IPS DF 19.7 (cell line): Measurements from ENCODE around the gene LOX.

Experiments used
- DNase-seq: peaks from one replicate; pipeline ENCODE4 v3.0.0-alpha.2; 2013; ENCODE audit warnings: low read depth, low spot score

Gene LOX

DNA sequence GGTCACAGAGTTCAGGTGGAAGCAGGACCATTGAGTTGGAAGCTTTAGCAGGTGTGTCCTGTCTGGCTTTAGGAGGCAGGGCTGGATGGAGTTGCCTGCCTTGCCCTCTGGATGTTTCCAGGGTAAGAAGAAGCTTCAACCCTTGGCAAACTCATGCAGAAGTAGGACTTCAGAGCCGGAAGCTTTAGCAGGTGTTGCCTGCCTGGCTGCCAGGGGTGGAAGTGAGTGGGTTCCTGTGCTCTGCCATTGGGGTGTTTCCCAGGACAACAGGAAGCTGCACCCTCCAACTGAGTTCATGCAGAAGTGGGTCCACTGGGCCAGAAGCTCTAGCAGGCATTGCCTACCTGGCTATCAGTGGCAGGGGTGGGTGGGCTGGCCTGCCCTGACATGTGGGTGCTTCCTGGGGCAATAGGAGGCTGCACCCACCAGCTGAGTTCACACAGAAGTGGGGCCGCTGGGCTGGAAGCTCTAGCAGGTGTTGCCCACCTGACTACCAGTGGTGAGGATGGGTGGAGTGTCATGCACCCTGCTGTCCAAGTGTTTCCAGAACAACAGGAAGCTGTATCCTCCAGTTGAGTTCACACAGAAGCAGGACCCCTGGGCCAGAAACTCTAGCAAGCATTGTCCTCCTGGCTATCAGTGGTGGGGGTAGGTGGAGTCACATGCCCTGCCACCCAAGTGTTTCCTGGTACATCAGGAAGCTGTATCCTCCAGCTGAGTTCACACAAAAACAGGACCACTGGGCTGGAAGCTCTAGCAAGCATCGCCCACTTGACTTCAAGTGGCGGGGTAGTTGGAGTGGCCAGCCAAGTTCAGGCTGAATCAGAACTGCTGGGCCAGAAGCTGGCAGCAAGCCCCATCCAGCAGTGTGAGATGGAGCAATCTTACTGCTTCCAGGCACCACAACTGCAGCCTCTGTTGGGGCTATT, 24.6 kb downstream of the LOX start:
- DNase-seq = no peak

DNA sequence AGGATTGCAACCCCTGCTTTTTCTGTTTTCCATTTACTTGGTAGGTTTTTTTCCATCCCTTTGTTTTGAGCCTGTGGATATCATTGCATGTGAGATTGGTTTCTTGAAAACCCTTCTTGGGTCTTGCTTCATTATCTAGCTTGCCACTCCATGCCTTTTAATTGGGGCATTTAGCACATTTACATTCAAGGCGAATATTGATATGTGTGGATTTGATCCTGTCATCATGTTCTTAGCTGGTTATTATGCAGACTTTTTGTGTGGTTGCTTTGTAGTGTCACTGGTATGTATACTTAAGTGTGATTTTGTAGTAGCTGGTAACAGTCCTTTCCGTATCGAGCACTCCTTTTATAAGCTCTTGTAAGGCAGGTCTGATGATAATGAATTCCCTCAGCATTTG, 26.5 kb downstream of the LOX start:
- DNase-seq = no peak

DNA sequence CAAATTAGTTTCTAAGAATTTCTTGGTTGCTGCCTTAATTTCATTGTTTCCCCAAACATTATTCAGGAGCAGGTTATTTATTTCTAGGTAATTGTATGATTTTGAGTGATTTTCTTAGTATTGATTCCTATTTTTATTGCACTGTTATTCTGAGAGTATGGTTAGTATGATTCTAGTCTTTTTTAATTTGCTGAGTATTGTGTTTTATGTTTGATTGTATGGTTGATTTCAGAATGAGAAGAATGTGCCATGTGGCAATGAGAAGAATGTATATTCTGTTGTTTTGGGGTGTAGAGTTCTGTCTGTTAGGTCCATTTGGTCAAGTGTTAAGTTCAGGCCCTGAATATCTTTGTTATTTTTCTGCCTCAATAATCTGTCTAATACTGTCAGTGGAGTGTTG, 27.1 kb downstream of the LOX start:
- DNase-seq = no peak

DNA sequence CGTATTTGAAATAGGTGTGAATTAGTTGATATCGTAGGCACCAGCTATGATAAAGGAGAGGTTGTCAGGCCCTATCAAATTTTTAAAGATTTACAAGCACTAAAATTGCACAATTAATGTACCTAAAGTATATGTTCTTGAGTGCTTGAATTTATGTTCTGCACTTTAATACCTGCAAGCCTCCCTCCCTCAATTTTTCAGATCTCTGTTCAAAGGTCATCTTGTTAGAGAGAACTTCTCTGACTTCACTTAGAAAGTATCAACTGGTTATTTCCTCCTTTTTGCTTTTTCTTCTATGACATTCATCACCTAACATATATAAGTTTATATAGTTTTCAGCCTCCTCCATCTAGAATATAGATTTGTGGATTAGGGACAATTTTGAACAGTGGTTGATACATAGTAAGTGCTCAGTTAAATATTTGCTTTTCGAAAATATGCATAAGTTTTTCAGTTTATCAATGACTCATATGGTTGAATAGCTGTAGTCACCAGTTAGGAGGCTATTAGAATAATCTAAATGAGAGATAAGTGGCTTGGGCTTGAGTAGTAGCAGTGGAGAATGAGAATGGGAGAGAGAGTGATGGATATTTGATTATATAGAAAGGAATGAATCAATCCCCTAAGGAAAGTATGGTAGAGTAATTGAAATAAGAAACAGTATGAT, 37.3 kb downstream of the LOX start:
- DNase-seq = no peak

DNA sequence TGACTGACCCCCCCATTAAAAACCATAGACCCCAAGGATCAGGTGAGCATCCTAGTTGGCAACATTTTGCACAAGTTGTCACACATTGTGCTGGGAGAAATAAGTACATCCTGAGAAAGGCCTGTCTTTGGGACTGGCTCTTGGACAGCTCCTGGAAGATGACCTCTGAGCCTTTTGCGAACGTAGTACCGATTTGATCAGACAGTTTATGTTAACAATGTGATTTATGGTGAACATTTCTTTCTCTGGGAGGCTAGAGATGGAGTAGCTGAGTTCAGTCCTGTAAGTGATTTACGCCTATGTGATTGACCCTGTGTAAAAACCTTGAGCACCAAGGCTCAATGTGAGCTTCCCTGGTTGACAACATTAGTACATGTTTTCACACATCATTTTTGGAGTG, 41.7 kb downstream of the LOX start:
- DNase-seq = no peak

DNA sequence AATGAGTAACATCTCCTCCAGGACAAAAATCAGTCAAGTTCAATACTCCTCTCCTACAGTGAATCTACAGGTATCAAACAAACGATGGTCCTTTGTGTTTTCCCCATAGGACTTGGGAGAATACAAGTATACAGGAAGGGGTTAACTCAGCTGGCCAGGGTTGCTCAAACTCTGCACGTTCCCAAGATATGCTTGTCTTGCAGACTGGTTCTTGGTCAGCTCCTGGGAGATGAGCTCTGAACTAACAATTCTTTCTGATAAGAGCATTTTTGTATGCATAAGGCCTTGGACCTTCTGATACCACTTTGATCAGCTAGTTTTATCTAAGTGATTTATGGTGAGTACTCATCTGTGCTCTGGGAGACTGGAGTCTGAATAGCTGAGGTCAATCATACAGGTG, 42.1 kb downstream of the LOX start:
- no peak for DNase-seq

DNA sequence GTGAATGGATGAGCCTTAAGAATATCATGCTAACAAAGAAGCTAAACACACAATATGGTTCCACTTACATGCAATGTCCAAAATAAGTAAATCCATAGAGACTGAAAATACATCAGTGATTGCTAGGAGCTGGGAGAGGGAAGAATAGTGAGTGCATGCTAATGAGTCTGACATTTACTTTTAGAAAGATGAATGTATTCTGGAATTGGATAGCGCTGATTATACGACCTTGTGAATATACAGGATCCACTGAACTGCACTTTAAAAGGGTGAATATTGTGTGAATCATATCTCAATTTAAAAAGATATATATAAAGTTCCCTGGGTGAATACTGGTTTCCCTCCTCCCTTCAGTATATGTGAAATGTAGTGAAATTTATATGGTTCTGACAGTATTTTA, 46.2 kb downstream of the LOX start:
- no peak for DNase-seq

DNA sequence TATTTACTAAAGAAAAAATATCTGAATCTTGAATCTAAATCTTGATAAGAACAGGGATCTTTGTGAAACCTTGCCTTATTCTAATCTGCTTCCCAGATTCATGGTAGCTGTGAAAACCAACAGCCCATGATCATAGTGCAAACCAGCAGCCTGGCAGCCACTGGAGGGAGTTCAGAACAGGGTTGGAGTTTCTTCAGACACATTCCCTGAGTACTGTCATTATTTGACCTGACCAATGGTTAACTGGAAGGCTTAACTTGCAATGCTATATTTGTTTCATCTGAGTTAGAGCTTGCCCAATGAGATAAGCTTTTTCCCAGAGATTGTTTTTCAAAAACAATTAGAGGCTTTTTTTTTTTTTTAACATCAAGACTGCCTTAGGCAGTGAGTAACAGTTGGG, 47.8 kb downstream of the LOX start:
- DNase-seq = no peak

DNA sequence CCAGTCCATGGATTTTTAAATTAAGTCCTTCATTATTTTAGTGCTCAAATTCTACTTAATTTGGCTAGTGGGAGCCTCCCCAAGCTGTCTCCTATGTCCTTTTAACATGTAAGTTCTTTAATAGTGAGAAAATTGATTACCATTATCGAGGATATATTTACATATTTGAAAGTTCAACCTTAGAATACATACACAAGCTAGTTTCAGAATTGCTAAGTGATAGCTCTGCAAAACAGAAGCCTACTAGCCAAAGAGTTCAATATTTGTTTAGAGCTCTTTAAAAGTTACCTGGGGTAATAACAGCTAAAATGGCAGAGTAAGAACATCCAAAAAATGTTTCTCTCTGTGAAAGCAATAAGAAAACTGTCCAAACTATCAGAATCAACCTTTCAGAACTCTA, 48.2 kb downstream of the LOX start:
- no peak for DNase-seq

DNA sequence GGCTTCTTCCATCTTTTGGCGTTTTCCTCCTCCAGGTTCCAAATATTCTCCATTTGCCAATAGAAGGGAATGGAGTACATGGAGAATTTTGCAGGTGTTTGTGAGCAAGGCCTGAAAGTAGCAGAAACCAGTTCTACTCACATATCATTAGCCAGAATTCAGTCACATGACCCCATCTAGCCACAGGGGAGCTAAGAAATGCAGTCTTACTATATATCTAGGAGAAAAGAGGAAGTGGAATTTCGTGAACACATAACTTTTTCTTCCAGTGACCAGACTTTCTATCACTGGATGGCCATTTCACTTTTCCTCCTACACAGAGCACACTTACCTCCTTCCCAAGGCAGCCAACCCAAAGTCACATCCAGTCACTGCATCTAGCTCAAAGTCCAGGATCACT, 55.1 kb downstream of the LOX start:
- DNase-seq = no peak

DNA sequence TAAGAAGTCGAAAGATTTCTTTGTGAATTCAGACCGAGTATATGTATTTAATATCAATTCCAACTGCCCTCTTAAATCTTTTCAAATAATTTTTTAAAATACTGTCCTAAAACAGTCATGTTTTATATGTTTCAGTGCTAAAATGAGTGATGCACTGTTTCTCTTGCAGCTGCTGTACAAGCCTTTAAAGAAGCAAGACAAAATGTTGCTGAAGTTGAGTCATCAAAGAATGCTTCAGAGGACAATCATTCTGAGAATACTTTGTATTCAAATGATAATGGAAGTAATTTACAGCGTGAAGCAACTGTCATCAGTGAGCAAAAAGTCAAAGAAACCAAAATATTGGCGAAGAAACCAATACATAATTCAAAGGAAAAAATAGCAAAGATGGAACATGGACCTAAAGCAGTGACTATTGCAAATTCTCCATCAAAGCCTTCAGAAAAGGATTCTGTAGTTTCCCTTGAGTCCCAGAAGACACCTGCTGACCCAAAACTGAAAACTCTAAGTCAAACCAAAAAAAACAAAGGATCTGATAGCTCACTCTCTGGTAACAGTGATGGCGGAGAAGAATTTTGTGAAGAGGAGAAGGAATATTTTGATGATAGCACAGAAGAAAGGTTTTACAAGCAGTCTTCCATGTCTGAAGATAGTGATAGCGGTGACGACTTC, 58.0 kb downstream of the LOX start:
- DNase-seq = no peak

DNA sequence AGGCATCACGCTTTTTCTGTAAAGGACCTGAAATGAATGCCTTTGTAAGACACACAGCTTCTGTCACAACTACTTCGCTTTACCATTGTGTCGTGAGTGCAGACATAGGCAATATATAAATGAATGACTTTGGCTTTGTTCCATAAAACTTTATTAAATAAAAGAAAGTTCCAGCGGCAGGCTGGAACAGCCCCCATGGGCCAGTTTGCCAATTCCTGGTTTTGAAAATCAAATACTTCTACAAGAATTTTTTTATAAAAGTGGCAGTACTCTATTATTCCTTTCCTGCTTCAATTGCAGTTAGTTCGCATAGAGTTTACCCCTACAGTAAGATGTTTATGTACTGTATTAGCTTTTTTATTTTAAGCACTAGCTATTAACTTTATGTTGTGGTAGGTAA, 62.6 kb downstream of the LOX start:
- DNase-seq = no peak

DNA sequence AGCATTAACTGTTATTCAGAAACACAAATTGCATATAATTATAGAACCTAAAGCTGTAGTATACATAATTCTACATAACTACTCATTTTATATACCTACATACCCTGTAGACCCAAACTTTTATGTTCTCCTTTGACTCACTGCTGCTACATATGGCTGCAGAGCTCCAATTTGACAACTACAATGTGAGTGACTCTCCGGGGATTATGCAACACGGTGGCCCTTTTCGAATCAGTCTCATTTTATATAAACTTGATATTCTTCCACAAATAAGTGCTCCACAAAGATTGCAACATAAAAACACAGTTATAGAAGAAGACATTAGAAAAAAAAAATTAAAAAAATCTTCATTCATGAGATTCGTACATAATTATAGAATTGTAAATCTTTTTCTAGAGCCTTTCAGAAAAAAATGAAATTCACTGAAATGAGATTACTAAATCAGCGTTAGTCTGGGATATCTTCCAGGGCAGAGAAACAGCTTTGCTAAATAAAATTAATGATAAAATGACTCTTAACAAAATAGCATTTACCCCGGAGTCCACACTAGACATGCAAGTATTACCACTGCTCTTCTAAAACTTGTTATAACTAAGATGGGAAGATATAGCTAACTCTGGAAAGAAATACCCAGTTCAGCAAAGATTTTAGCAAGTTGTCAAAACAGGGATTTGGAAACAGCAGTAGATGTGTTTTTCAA, 63.7 kb downstream of the LOX start:
- no peak for DNase-seq
